Measurements from ENCODE around the gene POLR1A.

GRCh38 chr2:86138736-86139625 lies 33.3 kb upstream of the POLR1A start:
- TF ChIP-seq, protein P1, sequence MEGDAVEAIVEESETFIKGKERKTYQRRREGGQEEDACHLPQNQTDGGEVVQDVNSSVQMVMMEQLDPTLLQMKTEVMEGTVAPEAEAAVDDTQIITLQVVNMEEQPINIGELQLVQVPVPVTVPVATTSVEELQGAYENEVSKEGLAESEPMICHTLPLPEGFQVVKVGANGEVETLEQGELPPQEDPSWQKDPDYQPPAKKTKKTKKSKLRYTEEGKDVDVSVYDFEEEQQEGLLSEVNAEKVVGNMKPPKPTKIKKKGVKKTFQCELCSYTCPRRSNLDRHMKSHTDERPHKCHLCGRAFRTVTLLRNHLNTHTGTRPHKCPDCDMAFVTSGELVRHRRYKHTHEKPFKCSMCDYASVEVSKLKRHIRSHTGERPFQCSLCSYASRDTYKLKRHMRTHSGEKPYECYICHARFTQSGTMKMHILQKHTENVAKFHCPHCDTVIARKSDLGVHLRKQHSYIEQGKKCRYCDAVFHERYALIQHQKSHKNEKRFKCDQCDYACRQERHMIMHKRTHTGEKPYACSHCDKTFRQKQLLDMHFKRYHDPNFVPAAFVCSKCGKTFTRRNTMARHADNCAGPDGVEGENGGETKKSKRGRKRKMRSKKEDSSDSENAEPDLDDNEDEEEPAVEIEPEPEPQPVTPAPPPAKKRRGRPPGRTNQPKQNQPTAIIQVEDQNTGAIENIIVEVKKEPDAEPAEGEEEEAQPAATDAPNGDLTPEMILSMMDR (IDR thresholded peaks at IDR 0.05) = no peak
- TF ChIP-seq TCF7L2 (IDR thresholded peaks at IDR 0.05; ENCODE audit: low read depth, low read length) = no peak
- TF ChIP-seq POLR2AphosphoS5 (IDR thresholded peaks at IDR 0.05; ENCODE audit: low read depth, low read length) = no peak
- no peak for TF ChIP-seq REST (IDR thresholded peaks at IDR 0.05; ENCODE audit: insufficient read depth in 1 of 2, low read depth in 2 of 2, low read length in 1 of 2)

All from Panc1 (cell line).